Stimulated activated CD4-positive, alpha-beta T cell treated with anti-CD3 and anti-CD28 coated beads, Interleukin-12 subunit alpha, Interleukin-12 subunit beta, amount 100 ng/mL, for 48 hours (primary cell): ENCODE results near the gene HEPH.
"Not testable (repeated sequence)": the region's sequence is repeated elsewhere in the genome, so short reads cannot be mapped to it uniquely, and the experiment has no call there.

Experiments
- DNase-seq, 3 donors: peaks; one replicate each; pipeline ENCODE4 v3.0.0-alpha.2; 2020; ENCODE audit warnings: low read depth in 2 of 3, low spot score in 1 of 3

The HEPH gene

GRCh38 chrX:66163849-66164411 lies at the start of gene HEPH:
Gene HEPH (plus strand): TSS chrX:66164247. CDS start chrX:66170571, 6,324 bp downstream.
- no peak for DNase-seq

GRCh38 chrX:66118722-66119121 lies 45.3 kb upstream of the HEPH start:
- DNase-seq, result not testable (repeated sequence)

GRCh38 chrX:66121354-66121753 lies 42.7 kb upstream of the HEPH start:
- not testable (repeated sequence) for DNase-seq

- no peak for DNase-seq
Measured at GRCh38 chrX:66126662-66127061, 37.4 kb upstream of the HEPH start.

GRCh38 chrX:66130469-66130868 lies 33.6 kb upstream of the HEPH start:
- no peak for DNase-seq

- not testable (repeated sequence) for DNase-seq
Measured at GRCh38 chrX:66135284-66135683, 28.8 kb upstream of the HEPH start.

GRCh38 chrX:66142351-66142750 lies 21.7 kb upstream of the HEPH start:
- no peak for DNase-seq

- DNase-seq, result no peak
Measured at GRCh38 chrX:66144258-66144657, 19.8 kb upstream of the HEPH start.

GRCh38 chrX:66149519-66149918 lies 14.5 kb upstream of the HEPH start:
- DNase-seq, result no peak

GRCh38 chrX:66150163-66150562 lies 13.9 kb upstream of the HEPH start:
- DNase-seq, result no peak

GRCh38 chrX:66162331-66162822 lies 1.7 kb upstream of the HEPH start:
- no peak for DNase-seq

GRCh38 chrX:66163447-66163846 lies 600 bp upstream of the HEPH start:
- no peak for DNase-seq

GRCh38 chrX:66164470-66164869 lies 423 bp downstream of the HEPH start:
- DNase-seq, result no peak

- DNase-seq, result no peak
Measured at GRCh38 chrX:66164931-66165330, 884 bp downstream of the HEPH start.

GRCh38 chrX:66166671-66167070 lies 2.6 kb downstream of the HEPH start:
- DNase-seq, result no peak

GRCh38 chrX:66167431-66167830 lies 3.4 kb downstream of the HEPH start:
- no peak for DNase-seq

GRCh38 chrX:66176134-66176533 lies 12.1 kb downstream of the HEPH start:
- no peak for DNase-seq

GRCh38 chrX:66191563-66191962 lies 27.5 kb downstream of the HEPH start:
- no peak for DNase-seq

GRCh38 chrX:66193821-66194220 lies 29.8 kb downstream of the HEPH start:
- no peak for DNase-seq

GRCh38 chrX:66200050-66200664 lies 36.1 kb downstream of the HEPH start:
- DNase-seq, result no peak

GRCh38 chrX:66200855-66201795 lies 37.1 kb downstream of the HEPH start:
- DNase-seq, result no peak

- no peak for DNase-seq
Measured at GRCh38 chrX:66203114-66203513, 39.1 kb downstream of the HEPH start.
